GM21825 (cell line): Measurements from ENCODE around the gene CSF1R.
"Not testable (repeated sequence)": the region's sequence is repeated elsewhere in the genome, so short reads cannot be mapped to it uniquely, and the experiment has no call there.

Experiments used
- ATAC-seq: cut with Tn5 transposase; IDR thresholded peaks from one replicate; pipeline ENCODE4 v1.9.1; 2021; ENCODE audit warnings: mild to moderate bottlenecking, moderate library complexity; ENCODE audit not compliant: unreplicated experiment

Gene CSF1R

GRCh38 chr5:150057511-150057910 is 28.8 kb downstream of the CSF1R start:
- ATAC-seq = no peak

DNA sequence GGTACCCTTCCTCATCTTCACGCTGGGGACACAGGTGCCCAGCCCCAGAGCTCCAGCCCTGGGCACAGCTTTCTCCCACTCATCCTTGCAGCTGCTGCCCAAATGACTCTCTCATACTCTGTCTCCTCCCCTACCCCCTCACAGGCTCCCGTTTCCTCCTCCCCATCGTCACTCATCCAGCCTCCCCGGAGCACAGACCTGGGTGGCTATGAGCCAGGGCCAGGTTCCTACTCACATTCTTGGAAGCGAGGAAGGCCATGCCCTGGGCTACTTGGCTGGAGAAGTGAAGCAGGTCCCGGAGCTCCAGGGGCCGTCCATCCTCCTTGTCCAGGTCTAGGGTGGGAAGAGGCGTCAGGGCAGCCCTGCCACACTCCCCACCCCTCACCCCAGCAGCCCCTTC is 29.3 kb downstream of the CSF1R start:
- ATAC-seq = no peak

- no peak for ATAC-seq
These were observed 30.3 kb downstream of the CSF1R start for GRCh38 chr5:150056075-150056443.

- ATAC-seq = no peak
These were observed 30.9 kb downstream of the CSF1R start for GRCh38 chr5:150055326-150056074.

GRCh38 chr5:150054569-150054968 is 31.8 kb downstream of the CSF1R start:
- no peak for ATAC-seq

DNA sequence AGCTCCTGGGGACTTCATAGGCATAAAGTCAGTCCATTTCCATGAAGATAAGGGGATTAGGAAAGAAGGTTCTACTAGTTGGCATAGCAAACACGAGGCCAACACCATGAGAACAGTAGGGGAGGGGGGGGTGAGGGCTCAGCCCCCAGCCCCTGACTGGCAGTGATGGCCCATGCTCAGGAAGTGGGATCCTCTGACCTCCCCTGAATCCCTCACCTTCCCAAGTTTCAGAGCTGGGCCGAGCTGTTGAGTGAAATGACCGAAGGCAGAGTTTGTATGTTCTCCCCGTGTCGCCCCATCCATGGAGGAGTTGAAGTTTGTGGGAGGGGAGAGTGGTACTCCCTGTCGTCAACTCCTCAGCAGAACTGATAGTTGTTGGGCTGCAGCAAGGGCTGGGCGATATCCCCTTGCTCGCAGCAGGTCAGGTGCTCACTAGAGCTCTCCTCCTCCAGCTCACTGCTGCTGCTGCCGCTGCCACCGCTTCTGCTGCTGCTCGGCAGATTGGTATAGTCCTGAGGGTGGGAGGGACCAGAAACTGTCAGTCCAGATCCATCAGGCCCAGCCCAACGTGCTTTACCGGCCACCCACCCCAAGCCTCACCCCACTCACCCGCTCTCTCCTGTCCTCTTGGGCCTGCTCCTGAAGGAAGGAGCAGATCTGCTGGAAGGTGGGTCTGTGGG is 32.5 kb downstream of the CSF1R start:
- no peak for ATAC-seq

DNA sequence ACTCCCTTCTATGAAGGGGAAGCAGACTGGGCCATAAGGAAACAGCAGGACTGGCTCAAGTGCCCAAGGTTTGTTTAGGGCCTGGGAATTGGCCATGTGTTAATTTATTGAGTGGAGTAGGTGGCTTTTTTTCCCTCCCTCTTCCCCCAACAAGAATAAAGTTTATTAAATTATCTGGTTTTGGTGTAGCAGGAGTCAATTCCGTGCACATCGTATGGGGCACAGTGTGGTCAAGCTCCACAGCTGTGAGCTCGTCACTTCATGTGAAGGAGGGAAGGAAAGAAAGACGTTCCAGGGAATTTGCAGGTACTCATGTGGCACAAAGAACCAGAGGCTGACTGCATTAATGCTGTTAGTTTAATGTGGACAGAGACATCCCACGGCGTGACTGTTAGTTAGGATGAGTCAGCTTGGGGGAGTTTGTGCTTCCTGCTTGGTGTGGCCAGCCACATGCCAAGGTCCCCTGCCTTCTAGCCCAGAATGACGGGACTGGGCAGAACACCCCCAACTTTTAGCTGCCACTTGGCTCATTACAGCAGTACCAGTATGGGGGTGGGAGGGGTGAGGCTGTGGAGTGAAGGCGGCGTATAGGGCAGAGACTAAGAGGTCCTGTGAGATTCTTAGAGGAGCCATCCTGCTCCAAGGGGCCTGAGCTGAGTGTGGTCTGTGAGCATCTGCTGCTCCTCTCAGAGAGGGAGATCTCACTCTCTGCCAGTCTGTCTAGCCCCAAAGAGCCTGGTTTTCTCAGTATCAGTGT is 33.2 kb downstream of the CSF1R start:
- no peak for ATAC-seq

DNA sequence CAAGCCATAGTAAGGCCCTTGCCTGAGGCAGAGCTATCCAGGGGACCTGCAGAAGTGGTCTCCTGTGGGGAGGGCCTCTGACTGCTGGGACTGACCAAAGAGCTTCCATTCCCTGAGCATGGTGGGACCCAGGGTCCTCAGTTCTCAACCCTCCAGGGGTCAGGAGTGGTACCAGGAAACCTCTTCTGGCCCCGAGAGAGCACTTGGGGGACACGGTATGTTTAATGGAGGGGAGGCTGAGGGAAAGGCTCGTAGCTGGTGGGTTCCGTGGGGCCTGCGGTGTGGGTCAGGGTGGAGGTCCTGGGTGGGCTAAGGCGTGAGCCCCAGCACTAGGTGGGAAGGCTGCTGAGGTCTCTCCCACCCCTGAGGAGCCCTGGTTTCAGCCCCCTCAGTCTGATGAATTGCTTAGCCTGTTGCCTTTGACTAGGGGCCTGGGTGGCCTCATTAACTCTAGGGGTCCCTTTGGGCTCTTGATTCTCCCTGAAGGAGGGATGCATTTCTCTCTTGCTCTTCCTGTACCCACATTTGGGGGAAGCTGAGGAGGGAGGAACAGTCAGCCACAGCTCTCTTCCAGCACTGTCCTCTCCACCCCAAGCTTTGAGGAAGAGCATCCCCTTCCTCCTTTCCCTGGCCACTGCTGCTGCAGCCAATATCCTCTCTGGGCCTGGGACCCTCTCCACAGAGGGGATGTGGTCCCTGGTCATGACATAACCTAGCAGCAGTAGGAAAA is 34.0 kb downstream of the CSF1R start:
- no peak for ATAC-seq

DNA sequence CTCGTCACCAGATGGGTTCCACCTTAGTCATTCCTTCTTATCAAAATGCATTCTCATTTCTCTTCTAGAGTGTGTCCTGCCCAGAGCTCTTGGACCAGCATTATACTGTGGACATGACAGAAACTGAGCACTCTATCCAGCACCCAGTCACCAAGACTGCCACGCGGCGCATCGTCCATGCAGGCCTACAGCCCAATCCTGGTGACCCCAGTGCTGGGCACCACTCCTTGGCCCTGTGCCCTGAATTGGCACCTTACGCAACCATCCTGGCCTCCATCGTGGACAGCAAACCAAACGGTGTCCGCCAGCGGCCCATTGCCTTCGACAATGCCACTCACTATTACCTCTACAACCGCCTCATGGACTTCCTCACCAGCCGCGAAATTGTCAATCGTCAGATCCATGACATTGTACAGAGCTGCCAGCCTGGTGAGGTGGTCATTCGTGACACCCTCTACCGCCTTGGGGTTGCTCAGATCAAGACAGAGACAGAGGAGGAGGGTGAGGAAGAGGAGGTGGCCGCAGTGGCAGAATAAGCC is 34.6 kb downstream of the CSF1R start:
- no peak for ATAC-seq

- not testable (repeated sequence) for ATAC-seq
These were observed 36.1 kb downstream of the CSF1R start for GRCh38 chr5:150050172-150050811.

GRCh38 chr5:150046031-150046430 is 40.3 kb downstream of the CSF1R start:
- ATAC-seq = no peak

DNA sequence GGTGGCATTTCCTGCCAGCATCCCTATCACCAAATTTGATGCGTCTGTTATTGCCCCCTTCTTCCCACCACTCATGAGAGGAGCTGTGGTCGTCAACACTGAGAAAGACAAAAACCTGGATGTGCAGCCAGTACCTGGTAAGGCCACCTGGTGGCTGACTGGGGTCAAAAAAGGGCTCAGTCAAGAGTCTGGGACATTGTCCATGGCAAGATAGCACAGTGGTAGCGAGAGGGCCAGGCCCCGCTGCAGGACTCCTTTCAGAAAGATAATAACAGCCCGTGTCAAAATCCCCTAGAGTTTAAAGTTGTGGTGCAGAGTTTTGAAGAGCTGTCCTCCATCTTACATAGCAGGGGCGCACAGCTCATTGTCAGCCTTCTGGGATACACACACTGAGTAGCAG is 40.8 kb downstream of the CSF1R start:
- ATAC-seq = no peak

DNA sequence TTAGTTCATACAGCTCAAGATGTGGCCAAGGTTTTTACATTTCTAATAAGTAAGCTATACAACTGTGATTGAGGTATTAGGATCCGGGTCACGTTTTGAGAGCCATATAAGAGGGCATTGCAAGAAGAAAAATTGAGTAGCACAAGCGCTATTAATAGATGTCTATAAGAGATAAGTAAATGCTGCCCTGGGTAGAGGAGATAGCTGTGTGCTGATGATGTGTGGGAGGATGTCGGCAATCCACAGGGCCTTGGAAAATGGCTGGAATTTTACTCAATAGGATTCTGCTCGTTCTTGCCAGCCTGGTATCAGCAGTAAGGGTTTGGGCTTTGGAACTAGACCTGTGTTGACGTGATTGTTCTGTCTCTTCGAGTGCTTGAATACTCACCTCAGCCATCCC is 41.6 kb downstream of the CSF1R start:
- ATAC-seq = no peak

DNA sequence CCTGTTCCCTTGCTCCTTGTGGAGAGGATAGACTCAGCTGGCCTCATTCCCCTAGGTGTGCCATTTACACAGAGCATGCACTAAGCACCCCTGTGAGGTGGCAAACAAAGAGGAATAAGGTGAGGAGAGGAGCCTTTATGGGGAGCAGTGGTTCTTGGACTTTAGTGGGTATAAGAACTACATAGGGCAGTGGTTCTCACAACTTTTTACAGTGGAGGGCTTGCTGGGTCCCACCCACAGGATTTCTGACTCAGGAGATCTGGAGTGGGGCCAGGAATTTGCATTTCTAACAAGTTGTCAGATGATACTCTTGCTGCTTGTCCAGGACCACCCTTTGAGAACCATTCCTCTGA is 42.0 kb downstream of the CSF1R start:
- ATAC-seq = no peak

- no peak for ATAC-seq
These were observed 42.6 kb downstream of the CSF1R start for GRCh38 chr5:150043657-150044328.

DNA sequence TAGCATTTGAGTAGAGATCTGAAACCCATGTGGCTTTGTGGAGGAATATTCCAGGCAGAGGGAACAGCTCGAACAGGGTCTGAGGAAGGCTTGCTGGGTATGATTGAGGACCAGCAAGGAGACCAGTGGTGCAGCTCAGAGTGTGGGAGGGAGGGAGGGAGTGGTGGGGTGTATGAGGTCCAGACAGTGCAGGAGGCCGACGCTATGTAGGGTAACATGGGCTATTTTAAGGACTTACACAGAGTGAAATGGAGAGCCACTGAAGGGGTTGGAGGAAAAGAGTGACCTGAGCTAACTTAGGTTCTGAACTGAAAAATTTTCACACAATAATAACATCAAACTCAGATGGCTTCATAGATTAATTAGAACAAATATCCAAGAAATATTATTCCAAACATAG is 43.9 kb downstream of the CSF1R start:
- no peak for ATAC-seq

GRCh38 chr5:150038547-150038946 is 47.8 kb downstream of the CSF1R start:
- ATAC-seq = no peak

DNA sequence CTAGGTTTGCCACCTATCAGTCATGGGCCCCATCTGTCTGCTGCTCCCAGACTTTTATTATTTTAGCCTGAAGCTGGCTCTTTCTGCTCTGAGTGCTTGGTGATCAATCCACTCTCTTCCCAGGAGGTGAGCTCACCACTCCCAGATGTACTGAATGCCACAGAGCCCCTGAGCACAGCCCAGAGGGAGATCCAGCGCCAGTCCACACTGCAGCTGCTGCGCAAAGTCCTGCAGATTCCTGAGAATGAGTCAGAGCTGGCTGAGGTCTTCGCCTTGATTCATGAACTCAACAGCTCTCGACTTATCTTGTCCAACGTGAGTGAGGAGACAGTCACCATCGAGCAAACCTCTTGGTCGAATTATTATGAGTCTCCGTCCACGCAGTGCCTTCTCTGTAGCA is 49.8 kb downstream of the CSF1R start:
- ATAC-seq = no peak

- ATAC-seq = peak; percentile 96
These were observed 51.0 kb downstream of the CSF1R start for GRCh38 chr5:150035139-150035895.
